Occipital lobe (tissue), 2 donors: Measurements from ENCODE around the gene TMEM145. TPM values are rescaled to one million over a fixed set of nuclear protein-coding genes. Genes with fewer than 3 reads are reported as not detected.

Experiments
- DNase-seq: peaks from one replicate; lab custom pipeline; 2025; lab: John Stamatoyannopoulos, UW
- total RNA-seq: library from RNA; depleted of rRNA; stranded (reverse); fragments of >200 nt; gene quantifications from one replicate; pipeline ENCODE4 v1.2.3, GENCODE V29; 2014

TMEM145 gene
- total RNA-seq, 1 donor from 2014 or later, result 47.1 TPM

- no peak for DNase-seq
Measured at GRCh38 chr19:42288881-42289555, 24.1 kb upstream of the TMEM145 start.

GRCh38 chr19:42289556-42290041 lies 23.5 kb upstream of the TMEM145 start:
- no peak for DNase-seq

GRCh38 chr19:42290136-42290522 lies 23.0 kb upstream of the TMEM145 start:
- no peak for DNase-seq

GRCh38 chr19:42290523-42291434 lies 22.3 kb upstream of the TMEM145 start:
- no peak for DNase-seq

GRCh38 chr19:42291435-42291810 lies 21.7 kb upstream of the TMEM145 start:
- no peak for DNase-seq

GRCh38 chr19:42292042-42292960 lies 20.8 kb upstream of the TMEM145 start:
- DNase-seq, result no peak

- DNase-seq, result no peak
Measured at GRCh38 chr19:42292963-42293362, 20.1 kb upstream of the TMEM145 start.

DNA sequence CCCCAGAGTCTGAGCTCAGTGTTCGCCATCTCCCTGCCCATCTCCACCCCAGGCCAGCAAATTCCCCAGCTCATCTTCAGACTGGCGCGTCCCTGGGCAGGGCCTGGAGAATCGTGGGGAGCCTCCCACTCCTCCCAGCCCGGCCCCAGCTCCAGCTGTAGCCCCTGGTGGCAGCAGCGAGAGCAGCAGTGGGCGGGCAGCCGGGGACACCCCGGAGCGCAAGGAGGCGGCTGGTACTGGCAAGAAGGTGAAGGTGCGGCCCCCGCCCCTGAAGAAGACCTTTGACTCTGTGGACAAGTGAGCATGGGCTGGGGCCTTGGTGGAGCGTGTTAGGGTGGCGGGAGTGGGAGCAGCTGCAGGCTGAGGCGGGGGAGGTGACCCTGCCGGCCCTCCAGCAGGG lies 19.6 kb upstream of the TMEM145 start:
- no peak for DNase-seq

- no peak for DNase-seq
Measured at GRCh38 chr19:42293948-42294347, 19.2 kb upstream of the TMEM145 start.

DNA sequence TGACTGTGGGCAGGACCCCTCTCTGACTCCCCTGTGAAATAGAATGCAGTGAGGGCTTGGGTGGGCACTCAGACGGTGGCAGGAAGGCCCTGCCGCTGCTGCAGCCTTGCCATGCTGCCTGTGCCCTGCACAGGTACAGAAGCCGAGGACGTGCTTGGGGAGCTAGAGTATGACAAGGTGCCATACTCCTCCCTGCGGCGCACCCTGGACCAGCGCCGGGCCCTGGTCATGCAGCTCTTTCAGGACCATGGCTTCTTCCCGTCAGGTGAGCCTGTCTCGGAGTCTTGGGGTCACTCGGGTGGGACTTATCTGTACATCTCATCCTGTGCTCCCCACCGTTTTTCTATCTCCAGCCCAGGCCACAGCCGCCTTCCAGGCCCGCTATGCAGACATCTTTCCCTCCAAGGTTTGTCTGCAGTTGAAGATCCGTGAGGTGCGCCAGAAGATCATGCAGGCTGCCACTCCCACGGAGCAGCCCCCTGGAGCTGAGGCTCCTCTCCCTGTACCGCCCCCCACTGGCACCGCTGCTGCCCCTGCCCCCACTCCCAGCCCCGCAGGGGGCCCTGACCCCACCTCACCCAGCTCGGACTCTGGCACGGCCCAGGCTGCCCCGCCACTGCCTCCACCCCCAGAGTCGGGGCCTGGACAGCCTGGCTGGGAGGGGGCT lies 18.5 kb upstream of the TMEM145 start:
- no peak for DNase-seq

DNA sequence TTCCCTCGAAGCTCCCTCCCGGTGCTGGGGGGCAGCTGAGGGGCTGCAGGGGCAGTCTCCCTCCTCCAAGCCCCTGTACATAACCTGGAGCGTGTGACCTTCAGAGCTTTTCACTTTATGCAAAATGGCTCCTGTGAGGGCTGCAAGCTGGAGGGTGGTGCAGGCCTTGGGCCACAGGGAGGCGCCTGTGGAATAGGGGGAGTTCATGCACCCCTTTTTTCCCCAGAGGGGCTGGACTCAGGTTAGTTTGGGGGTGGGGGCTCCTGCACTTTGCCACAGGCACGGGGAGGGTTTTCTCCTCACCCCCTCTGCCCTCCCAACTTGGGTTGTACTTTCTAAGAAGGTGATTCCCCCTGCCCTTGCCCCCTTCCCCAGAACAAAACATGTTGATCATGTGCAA lies 17.8 kb upstream of the TMEM145 start:
- DNase-seq, result no peak

DNA sequence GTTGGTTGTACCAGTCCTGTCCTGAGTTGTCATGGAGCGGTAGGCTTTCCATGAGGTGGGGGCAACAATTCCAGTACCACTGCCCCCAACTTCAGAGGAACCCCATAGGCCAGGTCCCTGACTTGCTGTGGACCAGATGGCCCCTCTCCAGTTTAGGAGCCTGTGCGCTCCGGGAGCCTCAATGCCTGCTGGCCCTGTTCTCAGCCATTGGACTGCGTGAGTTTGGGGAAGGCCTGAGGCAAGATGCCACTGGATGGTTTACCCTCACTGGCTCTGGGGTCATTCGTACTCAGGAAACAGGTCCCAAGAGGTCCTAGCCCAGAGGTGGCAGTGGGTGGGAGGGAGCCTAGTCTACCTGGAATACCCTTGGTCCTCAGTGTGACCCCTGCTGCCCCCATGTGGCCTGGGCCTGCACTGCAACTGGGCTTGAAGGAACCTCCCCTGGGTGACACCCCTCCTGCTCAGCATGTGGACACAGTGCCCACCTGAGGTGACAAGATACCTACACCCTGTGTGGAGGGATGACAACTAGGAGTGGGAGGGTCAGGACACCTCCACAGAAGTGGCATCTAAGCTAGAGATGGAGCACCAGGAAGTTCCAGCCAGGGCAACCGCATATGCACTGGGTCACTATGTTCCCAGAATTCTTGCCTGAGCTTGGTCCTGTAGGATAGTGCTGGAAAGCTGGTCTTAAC lies 17.1 kb upstream of the TMEM145 start:
- DNase-seq, result peak; percentile 45

DNA sequence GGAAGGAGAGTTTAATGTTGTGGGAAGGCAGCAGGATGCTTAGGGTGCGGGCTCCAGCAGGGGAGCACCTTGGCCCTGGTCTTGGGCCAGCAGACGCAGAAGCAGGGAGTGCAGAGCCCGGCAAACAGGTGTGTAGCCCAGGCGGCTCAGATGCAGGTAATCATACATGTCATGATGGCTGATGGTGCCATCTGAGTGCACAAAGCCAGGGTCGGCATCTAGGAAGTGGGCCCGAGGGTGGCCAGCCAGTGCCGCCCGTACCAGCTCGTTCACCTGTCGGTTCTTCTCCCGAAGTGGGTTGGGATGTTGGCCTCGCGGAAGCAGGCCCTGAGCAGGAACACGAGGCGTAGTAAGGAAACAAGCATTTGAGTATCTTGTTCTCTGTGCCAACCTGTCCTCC lies 16.1 kb upstream of the TMEM145 start:
- no peak for DNase-seq

- no peak for DNase-seq
Measured at GRCh38 chr19:42301646-42302203, 11.4 kb upstream of the TMEM145 start, which contains the start of gene PRR19. PRR19 (plus strand) TSS chr19:42302132; CDS start chr19:42309585, 7,453 bp downstream.

GRCh38 chr19:42303101-42303464 lies 10.0 kb upstream of the TMEM145 start:
- no peak for DNase-seq

- no peak for DNase-seq
Measured at GRCh38 chr19:42303876-42304275, 9.2 kb upstream of the TMEM145 start.

DNA sequence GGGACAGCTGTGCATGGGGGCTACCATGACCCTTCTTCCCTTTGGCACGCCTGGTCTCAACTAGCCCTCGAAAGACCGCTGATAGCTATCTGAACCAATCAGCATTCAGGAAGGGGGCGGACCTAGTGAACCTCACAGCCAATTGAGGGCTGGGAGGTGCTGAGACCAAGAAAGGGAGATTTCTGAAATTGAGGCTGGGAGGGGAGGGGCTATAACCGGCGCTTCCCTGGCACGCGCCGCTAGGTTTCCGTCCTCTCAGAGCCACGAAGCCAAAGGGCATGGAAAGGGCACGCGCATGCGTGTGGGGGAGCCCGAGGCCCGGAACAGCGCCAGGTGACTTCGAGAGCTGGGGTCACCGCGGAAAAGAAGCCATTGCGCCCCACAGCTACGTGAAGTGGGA lies 6.5 kb upstream of the TMEM145 start:
- no peak for DNase-seq

DNA sequence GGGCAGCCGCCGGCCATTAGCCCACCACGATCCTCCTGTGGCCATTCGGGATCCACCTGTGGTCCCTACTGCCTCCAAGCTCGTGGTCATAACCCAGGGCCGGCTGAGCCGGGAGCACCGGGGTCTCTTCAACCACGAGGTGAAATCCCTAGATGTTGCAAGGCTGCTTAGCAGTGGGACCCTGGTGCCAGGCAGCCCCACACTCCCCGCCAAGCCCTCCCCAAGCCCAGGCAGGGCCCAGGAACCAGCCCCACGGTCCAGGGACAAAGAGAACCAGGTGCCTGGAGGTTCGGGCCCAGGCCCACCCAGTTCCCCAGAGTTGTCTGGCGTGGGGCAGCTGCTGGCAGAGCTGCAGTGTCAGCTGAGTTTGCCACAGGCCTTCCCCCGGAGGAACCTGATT lies 3.4 kb upstream of the TMEM145 start:
- no peak for DNase-seq

DNA sequence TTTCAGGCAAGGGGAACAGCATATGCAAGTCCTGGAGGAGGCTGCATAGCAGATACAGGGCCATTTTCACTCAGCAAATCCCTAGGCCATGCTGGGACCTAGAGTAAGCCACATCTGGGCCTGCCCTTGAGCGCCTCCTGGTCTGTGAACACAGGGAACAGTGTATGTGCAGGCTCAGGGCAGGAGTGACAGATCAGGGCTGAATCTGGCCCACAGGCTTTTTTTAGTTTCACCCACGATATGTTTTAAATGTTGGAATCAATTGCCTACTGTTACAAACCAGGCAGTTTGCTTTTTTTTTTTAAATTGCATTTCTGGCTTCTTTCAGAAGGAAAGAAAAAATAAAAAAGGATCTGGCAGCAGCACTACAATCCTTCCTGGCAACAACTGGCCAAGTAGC lies 1.5 kb upstream of the TMEM145 start:
- no peak for DNase-seq

GRCh38 chr19:42312370-42312769 lies 739 bp upstream of the TMEM145 start:
- no peak for DNase-seq
